ENCODE results near the gene COPS6. TPM values are rescaled to one million over a fixed set of nuclear protein-coding genes. Genes with fewer than 3 reads are reported as not detected.

Gene COPS6
- total RNA-seq, 1 donor from 2014 or later = 88.3 TPM

GRCh38 chr7:100093054-100093453 is 4.3 kb downstream of the COPS6 start:
- no peak overlapping the region for H3K4me3 Mint-ChIP-seq
- no peaks in the 10 kb centered on the region for H3K9me3 Mint-ChIP-seq
- DNase-seq = no peak
- intact Hi-C loops (cut with micrococcal nuclease) = no loop called here
- POLR2A ChIA-PET = interaction anchor here (0.5 to 1.0 kb wide), 2 partner anchors 28 to 51 kb away, joined by 3 to 4 read pairs; no protein-coding TSS in a partner anchor
- no peaks in the 10 kb centered on the region for H3K27me3 Mint-ChIP-seq
- H3K4me1 Mint-ChIP-seq = peaks cover 13% of the 10 kb centered on the region
- TF ChIP-seq CTCF (IDR thresholded peaks at IDR 0.05) = no peak
- CTCF ChIA-PET = no interaction called here
- H3K36me3 Mint-ChIP-seq (ENCODE audit: low read depth) = peaks cover 86% of the 10 kb centered on the region
- no peak for ATAC-seq (ENCODE audit: low read depth)
- H3K27ac Mint-ChIP-seq = no peak overlapping the region

DNA sequence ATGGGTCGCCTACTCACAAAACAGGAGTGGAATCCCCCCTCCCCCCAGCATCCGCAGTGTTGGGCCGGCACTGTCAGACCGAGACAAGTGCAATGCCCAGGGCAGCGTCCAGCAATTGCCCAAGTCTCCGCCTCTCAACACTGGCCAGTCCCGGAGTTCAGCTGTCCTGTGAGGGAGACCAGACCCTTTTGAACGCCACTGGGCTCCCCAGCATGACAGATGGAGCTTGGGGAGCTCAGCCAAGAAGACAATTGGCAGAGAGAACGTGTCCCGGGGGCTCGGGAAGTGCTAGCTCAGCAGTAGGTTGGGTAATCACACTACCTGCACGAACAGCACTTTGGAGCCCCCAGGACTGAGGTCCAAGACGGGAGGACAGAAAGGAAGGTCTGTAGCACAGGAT is 4.7 kb downstream of the COPS6 start:
- Mint-ChIP-seq H3K36me3 (ENCODE audit: low read depth) (peaks cover 90% of the 10 kb centered on the region), H3K4me3 (no peak overlapping the region), H3K27ac (no peak overlapping the region), H3K27me3 (no peaks in the 10 kb centered on the region), H3K9me3 (no peaks in the 10 kb centered on the region), H3K4me1 (peaks cover 15% of the 10 kb centered on the region)
- no peak for TF ChIP-seq CTCF (IDR thresholded peaks at IDR 0.05)
- POLR2A ChIA-PET = interaction anchor here (0.5 to 0.6 kb wide), 2 partner anchors 52 to 352 kb away, joined by 3 read pairs; no protein-coding TSS in a partner anchor
- DNase-seq = no peak
- ATAC-seq (ENCODE audit: low read depth) = no peak
- intact Hi-C loops (cut with micrococcal nuclease) = no loop called here
- CTCF ChIA-PET = no interaction called here

GRCh38 chr7:100093925-100094486 is 5.2 kb downstream of the COPS6 start:
- no peak for ATAC-seq (ENCODE audit: low read depth)
- peaks cover 93% of the 10 kb centered on the region for H3K36me3 Mint-ChIP-seq (ENCODE audit: low read depth)
- TF ChIP-seq CTCF (IDR thresholded peaks at IDR 0.05) = no peak
- H3K27me3 Mint-ChIP-seq = no peaks in the 10 kb centered on the region
- ChIA-PET CTCF (no interaction called here), POLR2A (interaction anchor here (0.6 kb wide), 1 partner anchor 351 kb away, joined by 3 read pairs; no protein-coding TSS in a partner anchor)
- H3K4me1 Mint-ChIP-seq = peaks cover 20% of the 10 kb centered on the region
- intact Hi-C loops (cut with micrococcal nuclease) = no loop called here
- H3K9me3 Mint-ChIP-seq = no peaks in the 10 kb centered on the region
- no peak overlapping the region for H3K27ac Mint-ChIP-seq
- no peak overlapping the region for H3K4me3 Mint-ChIP-seq
- DNase-seq = no peak

DNA sequence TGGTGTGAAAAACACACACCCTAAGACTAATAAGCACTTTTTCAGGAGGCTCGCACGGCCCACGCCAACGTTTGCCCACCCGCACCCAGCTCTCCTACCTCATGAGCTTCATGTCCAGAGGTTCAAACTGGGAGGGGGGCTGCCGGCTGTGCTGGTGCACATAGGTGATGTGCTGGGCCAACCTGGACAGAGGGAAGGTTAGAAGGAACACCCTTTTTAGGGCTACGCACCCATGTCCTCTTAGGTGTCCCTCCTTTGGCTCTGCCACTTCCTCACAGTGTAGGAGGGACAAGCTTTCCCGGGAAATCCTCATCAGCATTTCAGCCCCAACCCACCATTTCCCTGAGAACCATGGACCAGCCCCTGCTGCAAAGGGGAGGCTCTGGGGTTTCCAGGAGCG is 6.5 kb downstream of the COPS6 start:
- ChIA-PET CTCF (no interaction called here), POLR2A (interaction anchor here (1.2 kb wide), 1 partner anchor 11 kb away, joined by 3 read pairs; no protein-coding TSS in a partner anchor)
- peaks cover 98% of the 10 kb centered on the region for H3K36me3 Mint-ChIP-seq (ENCODE audit: low read depth)
- no peak for TF ChIP-seq CTCF (IDR thresholded peaks at IDR 0.05)
- peaks cover 25% of the 10 kb centered on the region for H3K4me1 Mint-ChIP-seq
- no peaks in the 10 kb centered on the region for H3K27me3 Mint-ChIP-seq
- H3K27ac Mint-ChIP-seq = no peak overlapping the region
- ATAC-seq (ENCODE audit: low read depth) = no peak
- H3K9me3 Mint-ChIP-seq = no peaks in the 10 kb centered on the region
- intact Hi-C loops (cut with micrococcal nuclease) = no loop called here
- H3K4me3 Mint-ChIP-seq = no peak overlapping the region
- no peak for DNase-seq

DNA sequence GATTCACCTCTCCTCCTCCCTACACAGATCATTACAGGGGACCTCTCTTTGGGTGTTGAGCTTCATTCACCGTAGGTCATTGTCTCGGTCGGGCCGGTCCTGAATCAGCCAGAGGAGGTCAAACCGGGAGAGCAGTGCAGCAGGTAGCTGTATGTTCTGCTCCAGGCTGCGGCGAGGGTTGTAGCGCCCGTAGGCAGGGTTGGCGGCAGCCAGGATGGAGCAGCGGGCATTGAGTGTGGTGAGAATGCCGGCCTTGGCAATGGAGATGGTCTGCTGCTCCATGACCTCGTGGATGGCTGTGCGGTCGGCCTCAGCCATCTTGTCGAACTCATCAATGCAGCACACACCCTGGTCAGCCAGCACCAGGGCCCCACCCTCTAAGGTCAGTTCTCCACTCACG is 6.9 kb downstream of the COPS6 start:
- no peak for TF ChIP-seq CTCF (IDR thresholded peaks at IDR 0.05)
- peaks cover 25% of the 10 kb centered on the region for H3K4me1 Mint-ChIP-seq
- ChIA-PET POLR2A (interaction anchor here (1.2 kb wide), 1 partner anchor 11 kb away, joined by 3 read pairs; no protein-coding TSS in a partner anchor), CTCF (no interaction called here)
- intact Hi-C loops (cut with micrococcal nuclease) = no loop called here
- no peaks in the 10 kb centered on the region for H3K9me3 Mint-ChIP-seq
- no peak for DNase-seq
- ATAC-seq (ENCODE audit: low read depth) = no peak
- no peak overlapping the region for H3K4me3 Mint-ChIP-seq
- H3K27ac Mint-ChIP-seq = no peak overlapping the region
- H3K36me3 Mint-ChIP-seq (ENCODE audit: low read depth) = peaks cover 97% of the 10 kb centered on the region
- no peaks in the 10 kb centered on the region for H3K27me3 Mint-ChIP-seq

Data from activated B cell treated with CpG ODN at 0.5 μM for 24 hours (primary cell).